GM19328 (cell line): ENCODE results near the gene PLCXD1.
"Not testable (repeated sequence)": the region's sequence is repeated elsewhere in the genome, so short reads cannot be mapped to it uniquely, and the experiment has no call there.

Source experiments
- ATAC-seq: cut with Tn5 transposase; IDR thresholded peaks from one replicate; pipeline ENCODE4 v1.9.1; 2021; ENCODE audit warnings: mild to moderate bottlenecking, moderate library complexity; ENCODE audit not compliant: unreplicated experiment

Gene PLCXD1

DNA sequence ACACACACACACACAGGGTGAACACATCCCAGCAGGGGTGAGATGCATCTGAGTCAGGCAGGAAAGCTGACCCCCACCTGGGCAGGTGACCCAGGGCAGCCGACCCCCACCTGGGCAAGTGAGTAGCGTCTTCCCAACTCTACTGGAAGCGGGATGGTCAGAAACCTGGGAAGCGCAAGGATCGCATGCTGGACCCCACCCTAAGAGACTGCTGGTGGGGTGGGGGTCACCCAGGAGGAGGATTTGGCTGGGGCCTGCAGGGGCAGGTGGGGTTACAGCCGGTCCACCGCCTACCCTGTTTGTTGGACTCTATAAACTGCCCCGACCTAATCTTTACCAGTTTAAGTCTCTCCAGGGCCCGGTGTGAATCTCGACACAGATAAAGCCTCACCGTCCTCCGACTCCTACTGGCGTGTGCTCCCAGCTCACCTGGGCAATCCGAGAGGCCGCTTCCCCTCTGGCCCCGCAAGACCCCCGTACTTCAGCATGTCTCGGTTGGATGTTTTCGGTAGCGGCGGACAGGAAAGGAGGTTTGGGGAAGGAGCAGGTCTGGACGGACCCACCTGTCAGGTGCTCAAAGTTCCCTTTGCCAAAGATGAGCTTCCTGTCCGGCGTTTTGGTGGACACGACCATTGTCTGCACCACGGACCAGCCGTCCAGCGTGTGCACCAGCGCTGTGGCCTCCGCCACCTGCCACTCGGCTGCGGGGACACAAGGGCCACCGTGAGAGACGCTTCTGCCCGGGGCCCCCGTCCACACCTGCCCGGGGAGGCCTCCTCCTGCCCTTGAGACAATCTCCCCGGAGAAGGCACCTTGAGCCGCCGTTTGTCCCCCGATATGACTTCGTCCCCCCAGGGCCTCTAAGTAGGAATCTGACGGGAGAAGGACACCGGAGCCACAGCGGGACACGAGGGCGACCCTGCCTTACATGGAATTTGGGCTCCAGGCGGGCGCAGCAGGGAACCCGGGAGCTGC, 35.5 kb downstream of the PLCXD1 start:
- ATAC-seq = no peak

DNA sequence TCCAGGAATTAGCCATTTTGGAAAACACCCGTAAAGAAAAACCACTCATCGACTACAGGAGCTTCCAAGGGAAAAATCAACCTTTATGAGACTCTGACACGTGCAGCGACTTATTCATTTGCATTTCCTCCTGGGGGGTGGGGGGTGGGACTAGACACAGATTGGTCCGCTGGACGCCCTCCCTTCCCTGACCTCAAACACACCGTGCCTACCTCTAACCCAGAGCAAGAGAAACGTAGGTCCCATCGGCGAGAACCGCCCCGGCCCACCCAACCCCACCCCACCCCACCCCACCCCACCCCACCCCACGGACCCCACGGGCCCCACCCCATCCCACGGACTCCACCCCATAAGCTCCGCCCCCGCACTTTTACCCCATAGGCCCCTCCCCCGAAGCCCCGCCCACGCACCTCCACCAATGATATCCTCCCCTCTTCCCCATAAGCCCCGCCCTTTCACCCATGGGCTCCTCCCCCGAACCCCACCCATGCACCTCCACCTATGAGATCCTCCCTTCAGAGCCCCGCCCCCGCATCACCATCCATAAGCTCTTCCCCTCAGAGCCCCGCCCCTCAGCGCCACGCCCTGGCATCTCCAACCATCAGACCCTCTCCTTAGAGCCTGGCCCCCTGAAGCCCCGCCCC, 36.4 kb downstream of the PLCXD1 start:
- ATAC-seq = no peak

DNA sequence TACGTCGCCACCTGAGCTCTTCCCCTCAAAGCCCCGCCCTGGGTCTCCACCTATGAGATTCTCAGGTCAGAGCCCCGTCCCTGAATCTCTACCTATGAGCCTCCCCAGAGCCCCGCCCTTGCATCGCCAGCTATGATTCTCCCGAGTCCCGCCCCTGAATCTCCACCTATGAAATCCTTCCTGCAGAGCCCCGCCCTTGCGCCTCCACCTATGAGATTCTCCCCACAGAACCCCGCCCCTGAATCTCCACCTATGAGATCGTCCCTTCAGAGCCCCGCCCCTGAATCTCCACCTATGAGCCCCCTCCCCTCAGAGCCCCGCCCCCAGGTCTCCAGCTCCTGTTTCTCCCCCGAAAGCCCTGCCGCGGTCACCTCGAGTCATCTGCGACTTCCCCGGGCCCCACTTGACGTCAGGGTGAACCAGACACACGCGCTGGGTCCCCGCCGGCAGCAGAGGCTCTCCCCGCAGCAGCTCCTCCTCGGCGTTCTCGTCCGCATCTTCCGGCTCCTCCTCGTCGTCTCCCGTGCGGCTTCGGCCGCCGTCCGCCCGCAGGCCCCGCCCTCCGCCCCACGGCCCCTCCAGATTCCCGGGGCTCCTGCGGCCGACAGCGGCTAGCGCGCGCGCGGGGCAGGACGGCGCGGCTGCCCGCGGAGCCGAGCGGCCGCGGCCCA, 37.0 kb downstream of the PLCXD1 start:
- ATAC-seq = peak; percentile 50

DNA sequence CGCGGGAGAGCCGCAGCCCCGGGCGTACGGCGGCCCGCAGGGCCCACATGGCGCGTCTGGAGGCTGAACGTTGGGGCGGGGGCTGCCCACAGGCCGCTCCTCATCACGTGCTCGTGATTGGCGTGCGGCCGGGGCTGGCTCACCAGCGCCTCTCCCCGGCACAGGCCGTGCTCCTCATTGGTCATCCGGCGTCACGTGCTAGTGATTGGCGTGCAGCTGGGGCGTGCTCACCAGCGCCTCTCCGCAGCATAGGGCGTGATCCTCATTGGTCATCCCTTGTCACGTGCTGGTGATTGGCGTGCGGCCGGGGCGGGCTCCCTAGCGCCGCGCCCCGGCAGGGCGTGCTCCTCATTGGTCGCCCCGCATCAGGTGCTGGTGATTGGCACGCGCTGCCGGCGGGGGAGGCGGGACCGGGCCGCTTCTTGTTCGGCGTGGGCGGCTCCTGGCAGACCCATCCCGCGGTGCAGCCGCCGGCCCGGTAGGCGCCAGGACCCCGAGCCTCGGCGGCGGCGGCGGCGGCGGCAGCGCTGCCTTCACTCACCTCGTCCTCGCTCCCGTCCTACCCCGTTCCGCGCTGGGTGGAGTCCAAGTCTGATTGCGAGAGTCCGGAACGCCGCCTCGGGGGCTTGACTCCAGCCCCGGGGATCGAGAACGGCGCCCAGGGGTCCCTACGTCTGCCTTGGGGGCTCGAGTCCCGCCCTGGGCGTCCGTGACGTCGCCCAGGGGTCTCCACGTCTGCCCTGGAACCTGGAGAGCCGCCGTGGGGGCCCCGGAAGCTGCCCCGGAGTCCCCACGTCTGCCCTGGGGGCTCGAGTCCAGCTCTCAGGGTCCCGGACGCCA, 37.8 kb downstream of the PLCXD1 start, which contains the start of gene GTPBP6:
Gene GTPBP6, minus strand, starts transcription at position 58 of the 840 bp plus-strand sequence. Its CDS starts 9 bp downstream, at position 49.
- ATAC-seq = peak; percentile 83

DNA sequence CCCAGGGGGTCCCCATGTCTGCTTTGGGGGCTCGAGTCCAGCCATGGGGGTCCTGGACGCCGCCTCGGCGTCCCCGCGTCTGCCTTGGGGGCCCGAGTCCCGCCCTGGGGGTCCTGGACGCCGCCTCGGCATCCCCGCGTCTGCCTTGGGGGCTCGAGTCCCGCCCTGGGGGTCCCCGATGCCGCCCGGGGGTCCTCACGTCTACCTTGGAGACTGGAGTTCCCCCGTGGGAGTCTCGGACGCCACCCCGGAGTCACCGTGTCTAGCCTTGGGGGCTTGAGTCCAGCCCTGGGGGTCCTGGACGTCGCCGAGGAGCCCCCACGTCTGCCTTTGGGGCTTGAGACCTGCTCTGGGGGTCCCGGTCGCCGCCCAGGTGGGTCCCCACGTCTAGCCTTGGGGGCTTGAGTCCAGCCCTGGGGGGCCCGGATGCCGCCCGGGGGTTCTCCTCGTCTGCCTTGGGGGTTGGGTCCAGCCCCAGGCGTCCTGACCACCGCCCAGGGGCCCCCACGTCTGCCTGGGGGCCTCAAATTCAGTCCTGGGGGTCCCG, 38.5 kb downstream of the PLCXD1 start:
- no peak for ATAC-seq

DNA sequence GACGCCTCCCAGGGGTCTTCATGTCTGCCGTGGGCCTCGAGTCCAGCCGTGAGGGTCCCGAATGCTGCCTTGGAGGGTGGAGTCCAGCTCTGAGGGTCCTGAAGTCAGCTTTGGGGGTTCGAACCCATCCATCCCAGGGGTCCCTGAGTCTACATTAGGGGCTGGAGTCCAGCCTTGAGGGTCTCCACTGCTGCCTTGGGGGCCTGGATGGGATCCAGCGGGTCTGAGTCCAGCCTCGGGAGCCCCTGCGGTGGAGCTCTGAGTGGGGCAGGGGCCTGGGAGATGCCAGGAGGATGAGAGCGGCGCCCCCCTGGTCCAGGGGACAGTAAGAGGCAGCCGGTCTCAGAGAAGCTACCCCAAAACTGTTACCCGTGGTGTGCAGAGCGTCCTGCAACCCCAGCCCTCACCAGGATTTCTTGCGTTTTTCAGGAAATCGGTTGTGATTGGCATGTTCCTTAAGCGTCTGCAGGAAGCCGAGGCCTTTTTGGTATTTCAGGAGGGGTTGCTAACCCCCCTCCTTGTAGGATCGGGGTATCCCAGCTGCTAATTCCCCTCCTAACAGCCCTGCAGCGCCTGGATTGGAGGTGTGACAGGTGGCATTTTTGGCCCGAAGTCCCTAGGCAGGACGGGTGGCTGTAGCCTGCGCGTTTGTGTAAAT, 39.1 kb downstream of the PLCXD1 start:
- no peak for ATAC-seq

DNA sequence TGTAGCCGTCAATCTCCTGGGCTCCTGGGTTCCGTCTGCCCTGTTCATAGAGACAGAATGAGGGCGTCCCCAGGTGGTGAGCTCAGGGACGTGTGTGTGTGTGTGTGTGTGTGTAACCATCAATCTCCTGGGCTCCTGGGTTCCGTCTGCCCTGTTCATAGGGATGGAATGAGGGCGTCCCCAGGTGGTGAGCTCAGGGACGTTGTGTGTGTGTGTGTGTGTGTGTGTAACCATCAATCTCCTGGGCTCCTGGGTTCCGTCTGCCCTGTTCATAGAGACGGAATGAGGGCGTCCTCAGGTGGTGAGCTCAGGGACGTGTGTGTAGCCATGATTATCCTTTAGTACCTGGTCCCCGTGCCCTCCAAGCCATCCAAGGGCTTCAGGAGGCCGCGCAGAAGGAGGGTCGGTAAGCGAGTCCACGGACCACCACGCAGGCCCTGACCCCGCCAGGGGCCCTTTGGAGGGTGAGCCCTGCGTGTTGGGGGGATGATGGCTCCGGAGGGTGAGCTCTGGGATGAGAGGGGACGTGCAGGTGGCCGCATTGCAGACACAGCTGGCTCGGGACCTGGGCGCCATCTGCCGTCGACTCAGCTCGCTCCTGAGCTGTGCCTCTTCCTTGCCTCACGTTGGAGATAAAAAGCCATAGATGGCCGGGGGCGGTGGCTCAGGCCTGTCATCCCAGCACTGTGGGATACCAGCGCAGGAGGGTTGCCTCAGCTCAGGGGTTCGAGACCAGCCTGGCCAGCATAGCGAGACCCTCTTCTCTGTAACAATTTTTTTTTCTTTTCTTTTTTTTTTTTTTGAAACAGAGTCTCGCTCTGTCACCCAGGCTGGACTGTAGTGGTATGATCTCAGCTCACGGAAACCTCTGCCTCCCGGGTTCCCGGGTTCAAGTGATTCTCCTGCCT, 42.8 kb downstream of the PLCXD1 start:
- no peak for ATAC-seq

DNA sequence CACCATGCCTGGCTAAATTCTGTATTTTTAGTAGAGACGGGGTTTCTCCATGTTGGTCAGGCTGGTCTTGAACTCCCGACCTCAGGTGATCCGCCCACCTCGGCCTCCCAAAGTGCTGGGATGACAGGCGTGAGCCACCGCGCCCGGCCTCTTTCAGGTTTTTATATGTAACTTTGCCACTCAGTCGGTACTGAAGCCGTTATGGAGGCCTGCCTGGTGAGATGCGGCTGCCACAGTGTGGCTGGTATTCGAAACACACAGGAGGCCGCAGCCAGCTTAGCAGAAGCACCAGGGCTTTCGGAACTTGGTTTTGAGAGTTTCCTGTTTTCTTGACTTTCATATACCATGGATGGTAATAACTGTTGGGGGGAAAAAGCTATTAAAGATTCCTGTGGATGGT, 43.5 kb downstream of the PLCXD1 start:
- not testable (repeated sequence) for ATAC-seq

DNA sequence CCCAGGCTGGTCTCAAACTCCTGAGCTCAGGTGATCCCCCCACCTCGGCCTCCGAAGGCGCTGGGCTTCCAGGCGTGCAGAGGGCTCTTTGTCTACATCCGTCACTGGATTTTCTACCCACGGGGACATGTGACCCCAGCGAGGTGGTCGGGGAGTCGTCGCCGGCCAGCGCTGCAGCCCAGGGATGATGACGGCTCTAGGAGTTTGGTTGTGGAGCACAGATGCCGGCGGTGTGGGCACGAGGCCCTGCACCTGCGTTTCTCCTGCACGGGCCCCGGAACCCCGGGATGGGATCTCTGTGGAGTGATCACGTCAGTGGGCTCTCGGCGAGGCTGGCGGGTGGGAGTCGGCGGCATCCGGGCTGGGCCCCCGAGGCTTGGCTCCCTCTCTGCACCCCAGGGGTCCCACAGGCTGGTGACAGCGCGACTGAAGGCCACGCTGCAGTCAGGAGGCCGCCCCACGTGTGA, 46.5 kb downstream of the PLCXD1 start:
- ATAC-seq = no peak

DNA sequence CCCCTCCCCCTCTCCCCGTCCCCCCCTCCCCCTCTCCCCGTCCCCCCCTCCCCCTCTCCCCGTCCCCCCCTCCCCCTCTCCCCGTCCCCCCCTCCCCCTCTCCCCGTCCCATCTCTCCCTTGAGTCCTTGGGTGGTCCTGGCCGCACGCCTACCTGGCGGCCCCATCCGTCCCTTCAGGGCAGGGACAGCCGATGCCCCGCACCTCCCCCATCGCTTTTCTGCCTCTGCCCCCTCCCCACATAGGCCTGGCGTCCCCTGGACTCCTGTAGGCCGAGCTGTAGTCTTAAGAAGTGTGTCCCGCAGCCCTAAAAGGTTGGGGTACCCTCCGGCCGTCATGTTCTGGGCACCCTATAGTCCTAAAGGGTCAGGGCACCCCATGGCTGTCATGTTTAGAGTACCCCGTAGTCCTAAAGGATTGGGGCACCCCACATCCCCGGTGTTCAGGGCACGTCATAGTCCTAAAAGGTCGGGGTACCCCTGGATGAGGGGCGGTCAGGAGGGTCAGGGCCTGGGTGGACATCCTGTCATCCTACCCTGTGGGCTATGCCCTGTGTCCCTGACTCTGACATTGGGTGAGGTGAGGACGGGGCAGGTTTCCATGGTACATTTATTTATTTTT, 48.2 kb downstream of the PLCXD1 start:
- ATAC-seq = no peak

DNA sequence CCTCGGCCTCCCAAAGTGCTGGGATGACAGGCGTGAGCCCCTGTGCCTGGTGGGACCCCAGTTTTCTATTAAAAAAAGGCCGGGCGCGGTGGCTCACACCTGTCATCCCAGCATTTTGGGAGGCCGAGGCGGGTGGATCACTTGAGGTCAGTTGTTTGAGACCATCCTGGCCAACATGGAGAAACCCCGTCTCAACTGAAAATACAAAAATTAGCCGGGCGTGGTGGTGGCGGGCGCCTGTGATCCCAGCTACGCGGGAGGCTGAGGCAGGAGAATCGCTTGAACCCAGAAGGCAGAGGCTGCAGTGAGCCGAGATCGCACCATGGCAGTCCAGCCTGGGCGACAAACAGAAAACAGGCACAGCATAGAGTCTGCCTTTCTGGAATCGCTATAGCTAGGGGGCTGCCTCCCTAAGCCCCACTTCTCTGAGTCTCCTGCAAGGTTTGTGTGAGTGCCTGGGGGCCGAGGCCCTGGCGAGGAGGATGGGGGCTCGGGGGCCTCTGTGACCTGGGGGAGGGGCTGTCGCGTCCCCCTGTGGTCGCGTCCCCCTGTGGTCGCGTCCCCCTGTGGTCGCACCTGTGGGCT, 49.1 kb downstream of the PLCXD1 start:
- not testable (repeated sequence) for ATAC-seq

DNA sequence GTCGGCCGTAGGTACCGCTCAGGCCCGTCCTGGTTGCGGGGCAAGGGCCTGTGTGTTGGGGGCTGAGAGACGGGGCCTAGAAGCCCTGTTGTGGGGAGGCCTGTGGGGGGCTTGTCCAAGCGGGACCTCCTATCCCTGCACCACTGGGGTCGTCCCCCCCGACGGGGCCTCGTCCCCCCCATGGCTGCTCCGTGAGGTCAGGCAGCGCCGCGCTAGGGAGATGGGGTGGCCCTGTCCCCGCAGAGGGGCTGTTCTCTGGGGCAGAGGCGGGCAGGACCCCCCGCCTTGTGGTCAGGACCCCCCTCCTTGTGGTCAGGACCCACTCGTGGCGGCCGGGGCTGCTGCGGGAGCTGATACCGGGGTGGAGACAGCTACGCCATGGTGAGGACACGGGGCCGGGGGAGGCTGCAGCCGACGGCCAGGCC, 49.6 kb downstream of the PLCXD1 start:
- no peak for ATAC-seq

DNA sequence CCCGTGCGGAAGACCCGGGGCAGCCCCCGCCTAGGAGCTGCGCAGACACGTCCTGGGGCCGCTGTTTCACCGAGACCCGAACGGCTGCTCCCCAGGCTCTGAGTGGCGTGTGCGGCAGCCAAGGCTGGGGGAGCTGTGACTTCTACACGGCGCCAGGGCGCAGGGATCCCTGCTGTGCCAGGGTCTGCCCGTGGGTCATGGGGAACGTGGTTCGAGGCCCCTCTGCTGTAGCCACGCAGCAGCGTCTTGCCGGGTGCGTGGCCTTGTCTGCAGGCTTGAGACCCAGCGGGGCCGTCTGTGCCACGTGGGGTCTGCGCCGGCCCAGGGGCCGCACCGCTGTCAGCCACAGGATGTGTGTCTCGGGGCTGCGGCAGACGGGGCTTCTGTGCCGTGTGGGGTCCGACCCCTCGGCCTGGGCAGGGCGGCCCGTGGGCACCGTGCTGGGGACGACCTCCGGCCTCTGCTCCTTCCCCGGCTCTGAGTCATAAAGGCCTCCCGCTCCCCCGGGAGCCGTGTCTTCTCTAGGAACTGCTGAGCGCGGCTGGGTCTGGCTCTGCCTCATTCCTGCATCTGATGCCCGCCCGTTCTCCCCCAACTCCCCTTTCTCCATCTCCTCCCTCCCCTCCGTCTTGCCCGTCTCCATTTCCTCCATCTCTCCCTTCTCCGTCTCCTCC, 50.1 kb downstream of the PLCXD1 start:
- no peak for ATAC-seq

DNA sequence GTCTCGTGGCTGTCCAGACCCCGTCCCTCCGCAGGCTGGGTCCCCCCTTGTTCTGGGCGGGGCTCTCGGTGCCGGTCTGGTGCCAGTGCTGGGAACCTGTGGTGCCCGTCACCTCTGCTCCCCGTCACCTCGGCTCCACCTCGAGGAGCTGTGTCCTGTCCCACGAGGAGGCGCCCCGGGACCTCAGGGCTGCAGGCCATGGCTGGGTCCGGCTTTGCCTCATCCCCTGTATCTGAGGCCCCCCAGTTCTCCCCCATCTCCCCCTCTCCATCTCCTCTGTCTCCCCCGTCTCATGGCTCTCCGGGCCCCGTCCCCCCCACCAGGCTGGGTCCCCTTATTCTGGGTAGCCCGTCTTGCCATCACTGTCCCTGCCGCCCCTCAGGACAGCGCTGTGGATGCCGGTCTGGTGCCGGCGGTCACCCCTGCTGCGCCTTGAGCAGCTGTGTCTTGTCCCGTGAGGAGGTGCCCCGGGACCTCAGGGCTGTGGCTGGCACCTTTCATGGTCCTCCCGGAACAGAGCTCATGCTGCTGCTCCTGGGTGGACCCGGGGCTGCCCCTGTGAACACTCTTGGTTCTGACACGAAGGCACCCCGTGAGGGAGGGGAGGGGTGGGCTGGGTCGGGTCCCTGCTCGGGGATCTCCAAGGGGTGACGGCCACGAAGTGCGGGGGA, 50.8 kb downstream of the PLCXD1 start:
- ATAC-seq = no peak

DNA sequence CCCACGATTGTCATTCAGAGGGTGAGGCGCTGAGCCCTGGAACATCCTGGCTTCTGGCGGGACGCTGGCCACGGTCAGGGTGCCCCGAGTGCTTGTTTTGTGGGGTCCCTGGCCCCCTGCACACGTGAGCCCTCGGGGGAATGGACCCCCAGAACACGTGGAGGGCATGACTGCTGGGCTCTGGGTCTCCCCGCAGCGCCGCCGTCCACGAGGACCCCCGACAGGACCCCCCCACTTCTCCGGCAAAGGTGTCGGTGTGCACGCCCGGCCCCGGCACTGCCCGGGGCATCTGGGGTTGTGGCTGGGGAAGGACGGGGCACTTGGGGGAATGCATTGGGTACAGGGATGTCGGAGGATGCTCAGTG, 51.3 kb downstream of the PLCXD1 start:
- ATAC-seq = no peak

DNA sequence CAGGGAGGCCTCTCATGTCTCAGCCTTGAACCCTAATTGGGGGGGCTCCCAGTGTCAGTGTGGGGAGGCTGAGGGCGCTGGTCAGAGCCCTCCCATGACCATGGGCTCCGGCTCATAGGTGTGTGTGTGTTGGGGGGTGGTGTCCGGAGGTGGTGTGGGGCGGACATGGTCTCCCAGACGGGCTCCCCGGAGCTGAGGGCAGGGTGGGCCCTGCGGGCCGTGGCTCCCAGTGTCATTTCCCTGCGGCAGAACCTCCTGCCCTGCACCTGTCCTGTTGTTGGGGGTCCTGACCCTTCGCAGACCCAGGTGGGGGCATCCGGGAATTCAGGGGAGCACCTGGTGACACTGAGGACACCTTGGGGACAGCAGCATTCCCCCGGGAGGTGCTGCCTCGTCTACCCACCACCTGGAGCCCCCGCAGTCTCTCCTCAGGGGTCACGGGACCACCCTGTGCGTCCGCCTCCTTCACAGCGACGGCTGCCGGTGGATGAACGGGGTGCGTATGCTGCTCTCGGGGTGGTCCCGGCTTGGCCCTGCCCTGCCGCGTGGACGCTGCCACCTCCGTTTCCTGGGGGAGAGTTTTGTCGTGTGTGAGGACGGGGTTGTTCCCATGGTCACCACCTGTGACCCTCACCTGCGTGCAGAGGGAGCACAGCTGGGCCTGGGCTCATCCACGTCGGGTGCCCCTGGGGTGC, 51.9 kb downstream of the PLCXD1 start:
- ATAC-seq = no peak
